NCI-H2227 treated with DMSO at 0.1 percent for 48 hours (cell line): ENCODE data around the gene HIPK2.

Experiments used
- DNase-seq: peaks from one replicate; lab custom pipeline; 2025; lab: John Stamatoyannopoulos, UW

HIPK2 gene

DNA sequence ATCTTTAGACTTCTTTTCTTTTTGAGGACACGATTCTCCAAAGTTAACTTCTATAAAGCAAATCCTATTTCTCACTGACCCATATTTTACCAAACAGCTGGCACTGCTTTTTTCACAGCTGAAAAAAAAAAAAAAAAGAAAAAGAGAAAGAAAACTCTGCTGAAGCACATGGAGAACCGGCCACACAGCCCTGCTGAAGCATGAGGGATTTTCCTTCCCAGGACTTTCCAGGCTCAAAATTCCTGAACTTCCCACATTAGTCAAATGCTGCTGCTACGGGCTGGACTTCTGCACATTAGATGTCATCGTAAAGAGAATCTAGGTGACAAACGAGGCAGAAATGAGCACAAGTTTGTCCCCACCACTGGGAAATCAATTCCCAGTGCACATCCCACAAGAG lies 25.2 kb downstream of the HIPK2 start:
- no peak for DNase-seq

DNA sequence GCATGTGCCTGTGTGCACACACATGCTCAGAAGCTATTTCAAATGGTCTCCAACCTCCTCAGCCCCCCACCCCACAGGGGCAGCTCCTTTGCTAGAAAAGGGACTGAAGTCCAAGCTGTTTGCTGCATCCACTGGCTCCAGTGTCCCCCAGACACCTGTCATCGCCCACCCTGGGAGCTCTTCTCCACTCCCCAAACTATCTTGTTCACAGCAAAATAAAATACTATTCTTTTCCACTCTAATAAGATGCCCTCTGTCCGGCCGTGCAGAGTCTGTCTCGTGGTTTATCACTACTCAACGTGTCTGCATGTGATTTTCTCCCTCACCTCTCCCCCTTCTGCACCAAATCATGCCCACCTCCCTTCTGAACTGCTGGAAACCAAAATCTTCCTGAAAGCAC lies 25.6 kb downstream of the HIPK2 start:
- DNase-seq, result no peak

DNA sequence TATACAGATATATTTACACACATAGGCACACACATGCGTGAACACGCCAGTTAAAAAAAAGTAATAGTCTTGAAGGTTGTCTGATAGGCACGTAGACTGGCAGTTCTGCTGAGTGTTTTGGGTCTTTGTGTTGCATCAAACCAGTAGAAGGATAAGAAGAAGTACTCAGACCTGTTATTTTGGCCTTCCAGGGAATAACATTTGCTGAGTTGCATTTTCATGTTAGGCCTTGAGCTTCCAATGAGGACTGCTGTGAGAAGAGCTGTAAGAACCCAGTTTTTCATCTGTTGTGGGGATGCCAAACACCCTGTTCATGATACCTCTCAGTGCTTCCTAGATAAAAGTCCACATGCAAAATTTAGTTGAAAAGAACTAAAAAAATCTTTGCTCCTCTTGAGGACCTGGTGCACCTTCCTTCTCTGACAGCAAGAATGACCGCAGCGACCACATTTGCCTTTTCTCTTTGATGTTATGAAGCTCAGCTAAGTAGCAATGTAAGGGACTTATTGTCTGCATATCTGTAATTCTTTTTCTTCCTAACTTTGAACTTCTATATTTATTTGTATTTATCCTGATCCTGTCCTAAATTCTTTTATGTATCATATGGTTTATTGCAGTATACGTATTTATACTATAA lies 27.2 kb downstream of the HIPK2 start:
- no peak for DNase-seq

DNA sequence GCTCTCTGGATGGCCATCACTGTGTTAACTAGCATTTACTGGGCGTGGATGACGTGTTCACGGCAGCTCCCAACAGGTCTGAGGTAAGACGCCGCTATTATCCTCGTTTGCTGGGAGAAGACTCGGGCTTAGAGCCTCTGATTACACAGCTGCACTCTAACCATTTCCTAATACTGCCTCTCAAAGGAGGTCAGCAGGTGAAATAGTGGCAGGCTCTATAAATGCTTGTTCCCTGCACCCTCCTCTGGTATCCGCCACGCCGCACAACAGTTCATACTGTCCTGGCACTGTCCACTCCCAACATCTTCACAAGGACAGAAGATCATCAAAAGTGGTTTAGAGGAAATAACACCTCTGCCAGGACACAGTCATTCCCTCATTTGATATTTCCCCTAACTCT lies 28.3 kb downstream of the HIPK2 start:
- peak; percentile 73 for DNase-seq

DNA sequence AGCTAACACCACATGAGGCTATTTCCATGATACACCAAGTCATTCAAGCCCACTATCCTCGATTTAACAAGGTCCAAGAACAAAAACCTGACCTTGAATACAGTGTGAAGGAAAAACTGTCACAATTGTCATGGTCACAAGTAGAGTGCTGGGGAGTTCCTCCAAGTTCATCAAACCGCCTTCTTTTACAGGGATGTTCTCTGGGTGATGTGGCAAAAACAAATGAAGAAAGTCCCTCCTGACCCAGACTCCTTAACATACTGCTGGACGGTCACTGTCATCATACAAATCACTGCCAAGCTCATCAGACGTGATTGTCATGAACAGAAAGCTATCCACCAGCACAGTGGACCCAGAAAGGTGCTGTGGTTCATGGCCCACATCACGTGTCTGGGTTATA lies 28.9 kb downstream of the HIPK2 start:
- DNase-seq, result no peak

DNA sequence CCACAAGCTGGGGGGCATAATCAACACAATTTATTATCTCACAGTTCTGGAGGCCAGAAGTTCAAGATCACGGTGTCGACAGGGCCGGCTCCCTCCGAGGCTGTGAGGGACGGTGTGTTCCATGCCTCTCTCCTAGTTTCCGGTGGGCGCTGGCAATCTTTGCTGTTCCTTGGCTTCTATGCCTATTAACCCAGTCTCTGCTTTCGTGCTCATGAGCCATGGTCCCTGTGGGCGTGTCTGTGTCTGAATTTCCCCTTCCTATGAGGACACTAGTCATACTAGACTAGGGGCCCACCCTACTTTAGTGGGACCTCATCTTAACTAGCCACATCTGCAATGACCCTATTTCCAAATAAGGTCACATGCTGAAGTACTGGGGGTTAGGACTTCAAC lies 29.4 kb downstream of the HIPK2 start:
- DNase-seq, result no peak

DNA sequence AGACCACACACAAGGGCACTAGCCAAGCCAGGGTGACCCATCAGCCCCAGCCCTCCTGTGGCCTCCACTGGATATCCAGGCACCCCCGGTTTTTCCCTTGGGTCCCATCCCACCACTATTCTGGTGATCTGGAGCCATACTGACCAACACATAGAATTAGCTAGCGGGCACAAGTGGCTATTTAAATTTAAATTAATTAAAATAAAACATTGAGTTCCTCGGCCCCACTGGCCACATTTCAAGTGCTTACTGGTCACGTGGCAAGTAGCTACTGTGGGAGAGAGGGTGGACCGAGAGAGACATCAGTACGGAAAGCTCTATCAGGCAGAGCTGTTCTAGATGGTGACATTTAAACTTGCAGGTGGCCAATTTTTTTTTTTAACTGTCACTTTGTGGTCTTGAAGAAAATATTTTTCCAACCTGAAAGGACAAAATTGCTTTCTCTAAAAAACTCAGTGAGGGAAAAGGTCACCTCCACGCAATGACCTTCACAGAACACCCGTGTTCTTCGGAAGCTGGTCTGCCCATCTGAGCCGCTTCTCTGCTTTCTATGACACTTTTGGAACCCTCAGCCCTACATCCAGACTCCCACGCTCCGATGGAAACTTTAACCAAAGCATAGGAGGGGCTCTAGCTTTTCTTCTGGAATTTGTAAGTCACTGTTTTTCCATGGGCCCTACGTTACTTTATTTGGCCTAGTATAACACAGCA lies 30.0 kb downstream of the HIPK2 start:
- no peak for DNase-seq

DNA sequence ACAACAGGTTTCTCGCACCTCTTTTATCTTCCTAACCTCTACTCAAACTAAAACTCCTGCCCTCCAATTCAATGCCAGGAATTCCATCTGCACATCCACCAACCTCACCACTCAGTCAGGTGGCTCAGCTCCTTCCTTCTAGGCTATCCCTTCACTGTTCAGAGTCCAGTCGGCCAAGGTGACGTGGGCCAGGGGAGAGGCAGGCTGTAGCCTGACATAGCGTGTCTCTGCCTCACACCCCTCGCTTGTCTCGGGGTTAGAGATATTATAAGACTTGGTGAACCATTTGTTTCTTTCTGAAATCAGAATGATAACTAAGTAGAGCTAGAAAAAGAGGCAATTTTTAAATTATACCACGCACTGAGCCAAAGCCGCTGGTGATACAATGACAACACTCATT lies 31.1 kb downstream of the HIPK2 start:
- no peak for DNase-seq

DNA sequence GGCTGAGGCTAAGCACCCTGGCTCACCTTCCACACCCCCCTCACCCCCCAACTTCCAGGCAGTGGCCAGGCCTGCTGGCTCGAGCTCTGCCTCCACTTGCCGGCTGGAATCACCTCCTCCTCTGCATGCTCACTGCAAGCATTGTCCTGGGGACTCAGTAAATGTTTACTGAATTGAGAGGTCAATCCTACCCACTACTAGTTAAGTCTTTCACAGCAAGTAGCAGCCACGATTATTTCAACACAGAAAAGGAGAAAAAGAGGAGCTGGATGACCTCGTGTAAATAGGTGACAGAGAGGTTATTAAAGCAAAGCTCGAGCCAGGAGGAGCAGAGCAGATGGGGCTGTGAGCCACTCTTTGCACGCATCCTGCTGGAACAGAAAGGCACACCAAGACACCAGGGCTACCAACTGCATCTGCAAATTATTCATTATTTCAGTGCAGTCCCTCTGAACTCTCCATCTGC lies 32.1 kb downstream of the HIPK2 start:
- peak; percentile 28 for DNase-seq

DNA sequence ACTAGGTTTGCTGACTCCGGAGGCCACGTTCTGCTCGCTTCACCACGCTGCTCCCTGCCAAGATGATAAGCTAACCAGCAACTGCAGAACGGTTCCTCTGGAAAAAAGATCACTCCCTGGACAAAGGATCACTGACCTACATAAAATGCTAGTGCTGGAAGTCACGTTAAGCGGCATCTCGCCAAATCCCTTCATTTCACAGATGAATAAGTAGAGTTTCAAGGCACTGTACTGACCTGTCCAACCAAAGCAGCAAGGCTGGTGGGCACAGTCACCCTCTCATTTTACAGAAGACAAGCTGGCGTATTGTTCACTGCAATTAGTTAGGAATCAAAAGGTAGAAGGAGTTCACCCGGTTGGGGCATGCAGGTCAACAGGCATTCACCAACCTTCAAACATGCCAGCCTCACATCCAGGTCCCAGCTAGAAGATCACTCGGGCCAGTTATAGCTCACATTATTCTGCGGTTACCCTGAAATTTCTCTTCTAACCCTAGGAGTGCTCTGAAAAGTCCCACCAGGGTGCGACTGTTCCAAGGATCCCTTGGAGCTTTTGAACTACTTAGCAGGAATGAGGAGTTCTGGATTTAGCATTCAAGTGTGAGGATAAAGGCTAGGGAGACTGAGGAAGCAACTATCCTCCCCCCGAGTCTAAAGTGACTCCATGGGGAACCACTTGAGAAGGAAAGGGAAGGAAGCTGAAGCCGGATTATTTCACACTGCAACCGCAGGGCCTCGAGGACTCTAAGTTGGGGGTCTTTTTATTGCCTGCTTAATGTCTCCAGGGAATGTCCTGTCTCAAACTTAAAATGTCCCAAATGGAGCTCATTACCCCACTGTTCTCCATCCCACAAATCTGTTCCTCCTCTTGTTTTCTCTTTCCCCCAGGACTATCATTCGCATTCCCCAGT lies 32.8 kb downstream of the HIPK2 start:
- no peak for DNase-seq

DNA sequence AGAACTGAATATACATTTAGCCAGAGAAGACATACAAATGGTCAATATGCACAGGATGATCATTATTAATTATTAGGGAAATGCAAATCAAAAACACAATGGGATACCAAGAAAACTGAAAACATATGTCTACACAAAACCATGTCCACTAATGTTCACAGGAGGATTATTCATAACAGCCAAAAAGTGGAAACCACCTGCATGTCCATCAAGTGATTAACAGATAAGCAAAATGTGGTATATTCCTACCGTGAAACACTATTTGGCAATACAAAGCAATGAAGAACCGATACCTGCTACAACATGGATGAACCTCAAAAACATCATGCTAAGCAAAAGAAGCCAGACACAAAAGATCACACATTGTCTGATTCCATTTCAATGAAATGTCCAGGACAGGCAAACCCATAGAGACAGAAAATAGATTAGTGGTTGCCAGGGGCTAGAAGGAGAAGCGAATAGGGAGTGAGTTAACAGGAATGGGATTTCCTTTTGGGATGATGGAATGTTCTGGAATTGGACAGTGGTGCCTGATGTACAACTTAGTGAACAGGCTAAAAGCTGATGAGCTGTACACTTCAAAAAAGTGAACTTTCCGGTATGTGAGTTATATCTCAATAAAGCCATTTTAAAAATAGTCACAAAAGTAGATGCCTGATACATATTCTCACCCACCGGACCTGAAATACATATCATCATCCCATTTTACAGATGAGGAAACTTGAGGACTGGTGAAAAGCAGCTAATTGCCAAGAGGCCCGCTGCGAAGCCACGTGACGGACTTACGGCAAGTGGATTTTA lies 33.6 kb downstream of the HIPK2 start:
- DNase-seq, result no peak

DNA sequence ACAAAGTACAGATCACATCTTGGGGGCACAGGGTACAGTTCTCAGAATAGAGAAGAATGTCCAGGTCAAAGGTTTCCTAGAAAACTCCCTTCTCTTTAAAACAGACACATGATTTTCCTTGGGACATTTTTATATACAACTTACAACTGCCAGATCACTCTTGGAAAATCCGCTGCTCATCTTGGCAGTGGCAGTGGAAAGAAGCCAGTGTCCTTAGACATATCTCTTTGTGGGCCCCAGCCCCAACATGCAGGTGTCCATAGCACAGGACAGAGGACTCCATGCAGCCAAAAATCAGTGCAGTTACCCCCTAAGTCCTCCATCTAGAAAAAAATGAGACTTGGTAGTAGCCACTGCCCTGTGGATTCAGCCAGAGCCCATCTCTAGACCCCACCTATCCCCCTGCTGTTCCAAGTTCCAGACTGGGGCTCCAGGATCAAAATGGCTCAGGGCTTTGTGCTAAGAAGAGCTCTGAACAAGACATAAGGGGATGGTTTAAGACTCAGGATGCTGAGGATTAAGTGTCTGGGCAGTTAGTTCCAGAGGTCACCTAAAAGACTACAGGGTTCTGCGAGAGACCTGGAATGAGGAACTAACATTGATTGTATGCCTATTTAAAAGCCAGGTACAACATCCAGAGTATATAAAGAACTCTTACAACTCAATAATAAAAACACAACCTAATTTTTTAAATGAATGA lies 34.4 kb downstream of the HIPK2 start:
- no peak for DNase-seq

DNA sequence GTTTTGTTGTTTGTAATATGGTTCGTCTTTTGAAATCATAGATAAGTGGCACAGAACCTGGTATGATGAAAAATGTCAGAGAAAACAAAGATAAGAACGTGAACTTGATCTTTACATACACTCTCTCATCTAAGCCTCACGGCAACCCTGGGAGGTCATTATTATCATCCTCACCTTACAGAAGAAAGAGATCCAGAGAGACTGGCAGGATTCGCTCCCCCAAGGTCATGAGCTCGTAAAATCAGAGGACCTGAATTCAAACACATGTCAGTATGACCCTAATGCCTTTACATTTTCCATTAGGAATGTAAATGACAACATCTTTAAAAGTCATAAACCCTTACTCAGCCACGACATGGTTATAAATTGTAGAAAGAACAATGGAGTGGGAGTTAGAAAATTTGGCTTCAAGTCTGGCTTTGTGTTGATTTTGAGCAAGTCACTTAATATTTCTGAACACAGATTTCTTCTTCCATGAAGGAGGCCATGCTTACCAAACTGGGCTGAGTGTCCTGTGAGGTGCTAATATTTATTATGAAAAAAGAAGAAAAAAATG lies 35.9 kb downstream of the HIPK2 start:
- DNase-seq, result no peak

DNA sequence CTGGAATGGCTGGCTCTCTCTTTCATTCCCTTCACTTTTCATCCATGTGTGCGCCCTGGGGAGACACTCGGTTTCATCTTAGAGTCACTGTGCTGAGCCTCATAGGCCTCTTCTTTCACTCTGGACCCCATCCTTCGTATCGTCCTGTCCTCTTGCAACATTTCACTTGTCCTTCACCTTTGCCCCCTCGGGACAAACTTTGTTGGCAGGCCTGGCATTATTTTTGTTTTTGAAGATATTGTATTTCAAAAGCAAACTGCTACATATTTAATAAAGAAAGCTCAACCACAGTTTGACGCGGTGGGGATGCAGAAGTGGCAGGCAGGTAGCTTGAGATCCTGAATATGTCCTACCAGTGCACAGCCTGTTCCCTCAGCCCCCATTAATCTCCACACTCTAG lies 36.6 kb downstream of the HIPK2 start:
- DNase-seq, result no peak

DNA sequence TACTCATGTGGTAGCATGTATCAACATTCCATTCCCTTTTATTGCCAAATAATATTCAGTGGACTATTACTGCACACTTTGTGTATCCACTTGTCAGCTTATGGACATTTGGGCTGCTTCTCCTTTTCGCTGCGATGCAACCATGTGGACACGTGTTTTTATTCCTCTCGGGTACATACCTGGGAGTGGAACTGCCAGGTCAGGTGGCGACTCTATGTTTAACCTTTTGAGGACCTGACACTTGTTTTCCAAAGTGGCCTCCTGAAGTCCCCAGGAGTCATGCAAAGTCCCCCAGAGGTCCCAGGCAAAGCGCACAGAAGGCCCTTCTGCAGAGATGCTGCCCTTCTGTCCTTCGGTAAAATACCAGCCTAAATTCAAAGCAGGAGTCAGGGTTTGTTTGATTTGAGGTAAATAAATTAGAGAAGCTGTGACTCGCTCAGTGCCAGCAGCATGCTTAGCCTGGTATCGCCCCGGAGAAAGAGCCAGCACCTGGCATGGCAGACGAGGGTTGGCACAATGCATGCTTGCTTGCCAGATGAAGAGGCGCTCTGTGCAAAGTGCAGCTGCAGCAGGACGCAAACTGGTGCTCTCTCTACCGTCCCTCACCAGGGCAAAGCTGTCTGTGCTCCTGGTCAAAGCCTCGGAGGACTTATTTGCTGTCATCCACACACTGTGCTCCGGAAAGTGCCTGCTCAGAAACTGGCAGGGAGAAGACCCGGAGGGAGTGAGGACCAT lies 37.8 kb downstream of the HIPK2 start:
- DNase-seq, result no peak

DNA sequence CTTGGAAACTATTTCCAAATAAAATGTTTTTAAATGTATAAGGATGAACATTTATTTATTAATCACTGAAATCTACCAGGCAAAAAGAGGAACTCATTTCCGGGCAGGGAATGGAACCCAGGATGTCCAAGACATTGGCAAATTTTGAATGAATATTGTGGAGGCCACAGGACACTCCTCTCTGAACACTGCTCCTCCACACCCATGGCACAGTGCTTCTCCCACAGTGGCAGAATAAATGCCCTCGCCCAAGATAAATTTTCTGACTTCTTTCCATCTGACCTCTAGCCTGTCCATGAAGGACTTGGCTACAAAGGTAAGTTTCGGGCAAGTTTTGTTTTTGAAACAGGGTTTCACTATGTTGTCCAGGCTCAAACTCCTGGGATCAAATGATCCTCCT lies 39.0 kb downstream of the HIPK2 start:
- no peak for DNase-seq

DNA sequence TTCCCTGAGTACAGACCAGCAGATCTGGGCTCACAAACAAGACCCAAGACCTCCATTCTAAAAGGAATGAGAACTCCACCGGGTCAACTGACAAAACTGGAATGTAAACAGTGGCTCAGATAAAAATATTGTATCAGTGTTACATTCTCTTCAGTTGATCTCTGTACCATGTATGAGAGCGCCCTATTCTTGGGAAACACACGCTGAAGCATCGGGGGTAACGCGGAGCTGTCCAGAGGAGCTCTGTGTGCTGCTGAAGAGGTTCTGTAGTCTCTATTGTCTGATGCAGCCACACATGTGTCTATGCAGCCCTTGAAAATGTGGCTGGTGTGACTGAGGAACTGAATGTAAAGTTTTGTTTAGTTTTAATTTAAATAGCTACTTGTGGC lies 39.7 kb downstream of the HIPK2 start:
- DNase-seq, result no peak

DNA sequence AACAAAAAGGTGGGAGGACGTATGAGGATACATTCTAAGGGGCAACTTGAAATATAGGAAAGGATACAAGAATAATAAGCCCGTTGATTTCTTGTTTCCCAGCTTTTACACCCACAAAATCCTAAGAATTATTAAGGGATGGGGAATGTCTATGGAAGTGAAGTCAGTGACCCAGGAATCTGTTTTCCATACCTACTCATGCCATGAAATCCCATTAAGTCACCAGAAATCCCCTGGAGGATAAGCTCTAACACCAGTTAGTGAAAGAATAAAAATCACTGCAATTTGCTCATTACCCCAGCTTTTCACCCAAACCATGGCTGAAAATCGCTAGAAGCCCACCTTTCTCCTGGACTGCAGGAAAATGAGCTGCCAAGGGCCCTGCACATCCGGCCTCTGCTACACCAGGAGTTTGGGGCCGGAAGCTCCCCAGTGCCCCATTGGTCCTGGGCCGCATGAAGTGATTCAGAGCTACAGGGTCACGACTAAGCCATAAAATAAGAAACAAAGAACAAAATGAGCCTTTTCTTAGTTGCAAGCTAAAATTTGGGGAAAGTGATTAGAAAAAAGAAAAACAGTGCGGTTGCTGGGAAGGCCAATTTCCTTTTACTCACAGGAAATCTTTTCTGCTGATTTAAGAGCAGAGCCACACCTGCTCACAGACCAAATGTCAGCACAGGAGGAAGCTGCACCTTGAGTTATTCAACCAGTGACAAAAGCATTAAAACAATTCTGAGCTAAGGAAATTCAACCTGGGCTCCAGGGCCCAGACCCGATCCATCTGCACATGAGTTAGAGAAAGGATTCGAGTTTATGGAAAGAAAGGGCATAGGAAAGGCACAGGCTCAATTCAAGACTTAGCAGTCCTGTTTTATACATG lies 40.3 kb downstream of the HIPK2 start:
- DNase-seq, result no peak

DNA sequence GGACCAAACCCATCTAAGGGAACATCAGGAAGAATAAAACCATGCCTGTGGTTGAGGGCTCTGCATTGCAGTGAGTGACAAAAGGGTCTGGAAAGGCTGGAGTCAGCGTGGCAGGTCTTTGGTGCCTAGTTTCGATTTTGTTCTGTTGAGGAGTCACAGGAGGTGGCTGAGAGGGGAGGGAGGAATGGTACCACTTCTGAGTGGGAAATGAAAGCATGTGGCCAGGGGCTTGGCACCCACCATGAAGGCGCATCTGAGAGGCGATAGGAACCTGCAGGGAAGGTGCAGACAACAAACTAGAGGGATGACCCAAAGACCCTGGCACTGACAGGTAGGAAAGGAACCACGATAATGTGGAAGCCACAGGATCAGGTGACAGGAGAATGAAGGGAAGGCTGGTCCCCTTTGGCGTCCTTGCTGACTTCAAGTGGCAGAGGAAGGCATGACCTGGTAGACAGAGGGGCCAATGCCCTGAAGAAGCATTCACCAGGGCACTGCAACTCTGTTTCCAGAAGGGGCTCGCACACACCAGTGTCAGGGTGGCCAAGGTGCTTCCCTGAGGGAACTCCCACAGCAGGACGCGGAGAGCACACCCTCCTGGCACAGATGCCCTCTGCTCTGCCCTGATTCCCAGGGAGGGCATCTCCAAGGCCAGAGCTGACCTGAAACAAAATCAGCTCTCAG lies 41.7 kb downstream of the HIPK2 start:
- no peak for DNase-seq
